ENCODE data around the gene NARF.

The NARF gene

DNA sequence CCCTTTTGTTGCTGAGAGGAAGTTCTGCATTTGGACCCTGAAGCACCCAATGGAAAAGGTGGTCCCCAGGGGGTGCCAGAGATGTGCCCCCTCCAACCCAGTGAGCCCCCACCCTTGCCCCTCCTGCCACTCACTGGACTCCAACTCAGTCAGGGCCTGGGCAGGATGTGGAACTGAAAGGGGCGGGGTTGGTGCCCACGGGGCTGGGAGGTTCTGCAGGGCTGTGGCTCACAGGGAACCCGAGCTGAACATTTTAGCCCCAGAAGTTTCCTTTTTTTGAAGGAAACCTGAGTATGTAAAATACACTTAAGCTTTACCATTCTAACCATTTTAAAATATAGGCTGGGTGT is 24.4 kb upstream of the NARF start:
- no peak for DNase-seq

DNA sequence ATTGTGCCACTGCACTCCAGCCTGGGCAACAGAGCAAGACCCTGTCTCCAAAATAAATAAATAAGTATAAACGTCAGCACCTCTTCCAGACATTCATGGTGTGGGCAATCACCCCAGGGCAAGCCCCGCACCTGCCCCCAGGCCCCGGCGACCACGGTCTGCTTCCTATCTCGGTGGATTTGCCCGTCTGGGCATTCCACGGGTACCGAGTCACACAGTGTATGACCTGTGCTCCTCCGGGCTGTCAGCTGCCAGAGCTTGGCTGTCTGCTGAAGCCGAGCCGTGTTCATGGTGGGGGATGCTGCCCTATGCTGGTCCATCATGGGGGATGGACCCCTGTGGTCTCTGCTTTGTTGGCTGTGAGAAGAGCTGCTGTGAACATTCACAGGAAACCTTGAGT is 23.4 kb upstream of the NARF start:
- DNase-seq = no peak

DNA sequence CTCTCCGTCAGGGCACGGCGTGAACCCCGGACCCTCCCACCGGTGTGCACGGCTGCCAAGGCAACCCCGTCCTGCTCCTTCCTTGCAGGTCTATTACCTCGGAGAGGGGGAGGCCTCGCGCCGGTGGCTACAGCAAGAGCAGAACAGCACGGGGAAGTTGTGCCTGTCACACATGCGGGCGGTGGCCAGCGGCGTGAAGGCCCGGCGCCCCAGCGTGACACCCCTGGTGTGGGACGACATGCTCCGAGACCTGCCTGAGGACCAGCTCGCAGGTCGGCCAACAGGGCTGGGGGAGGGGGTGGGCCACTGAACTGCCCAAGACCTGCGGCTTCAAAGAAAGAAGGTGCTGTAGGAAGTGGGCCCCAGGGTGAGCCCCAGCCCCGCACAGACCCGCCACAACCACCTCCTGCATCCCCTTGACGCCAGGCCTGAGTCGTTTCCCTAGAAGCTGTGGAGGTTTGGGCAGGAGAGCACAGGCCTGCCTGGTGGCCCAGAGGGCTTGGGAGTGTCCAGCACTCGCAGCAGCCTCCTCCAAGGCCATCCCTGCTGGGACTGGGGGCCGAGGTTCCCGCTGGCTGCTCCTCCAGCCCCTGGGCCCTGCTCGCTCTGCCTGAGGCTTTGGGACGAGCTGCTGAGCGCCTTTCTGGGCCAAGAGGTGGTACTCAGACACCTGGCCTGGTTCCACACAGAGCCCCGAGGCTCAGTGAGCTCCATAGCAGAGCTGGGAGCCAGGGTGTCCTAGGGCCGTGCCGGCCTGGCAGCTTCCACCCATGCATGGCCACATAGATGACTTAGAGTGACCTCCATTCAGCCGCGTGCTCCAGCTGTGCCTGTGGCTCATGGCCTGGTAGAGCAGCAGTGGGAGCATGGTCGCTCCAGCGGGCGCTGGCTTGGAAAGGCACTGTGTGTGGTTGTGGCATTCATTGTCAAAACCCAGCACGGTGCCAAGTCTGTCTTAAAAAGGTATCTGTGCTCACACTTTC is 22.6 kb upstream of the NARF start:
- no peak for DNase-seq

DNA sequence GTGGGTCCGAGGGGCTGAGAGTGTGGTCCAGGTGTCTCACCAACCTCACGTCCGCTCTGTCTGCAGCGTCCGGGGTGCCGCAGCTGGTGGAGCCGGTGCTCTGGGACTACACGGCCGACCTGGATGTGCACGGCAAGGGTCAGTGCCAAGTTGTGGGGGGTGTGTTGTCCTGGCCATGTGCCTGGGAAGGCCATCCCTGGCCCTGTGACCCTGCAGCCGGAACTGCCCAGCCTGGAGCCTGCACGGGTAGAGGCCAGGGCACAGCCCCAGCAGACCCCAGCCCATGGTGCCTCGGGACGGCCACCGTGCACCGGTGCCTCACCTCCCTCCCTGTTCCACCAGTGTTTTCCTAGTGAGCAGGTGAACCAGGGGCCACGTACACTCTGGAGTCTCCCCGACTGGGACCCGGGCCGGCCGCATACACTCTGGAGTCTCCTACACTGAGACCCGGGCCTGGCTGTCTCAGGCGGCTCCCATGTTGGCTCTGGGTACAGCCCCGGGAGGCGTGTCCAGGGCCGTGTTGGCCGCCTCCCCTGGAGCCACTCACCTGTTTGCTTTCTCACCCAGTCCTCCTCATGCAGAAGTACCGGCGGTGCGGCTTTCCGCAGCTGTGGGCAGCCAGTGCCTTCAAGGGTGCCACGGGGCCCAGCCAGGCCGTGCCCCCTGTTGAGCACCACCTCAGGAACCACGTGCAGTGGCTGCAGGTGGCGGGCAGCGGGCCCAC is 21.8 kb upstream of the NARF start:
- no peak for DNase-seq

DNA sequence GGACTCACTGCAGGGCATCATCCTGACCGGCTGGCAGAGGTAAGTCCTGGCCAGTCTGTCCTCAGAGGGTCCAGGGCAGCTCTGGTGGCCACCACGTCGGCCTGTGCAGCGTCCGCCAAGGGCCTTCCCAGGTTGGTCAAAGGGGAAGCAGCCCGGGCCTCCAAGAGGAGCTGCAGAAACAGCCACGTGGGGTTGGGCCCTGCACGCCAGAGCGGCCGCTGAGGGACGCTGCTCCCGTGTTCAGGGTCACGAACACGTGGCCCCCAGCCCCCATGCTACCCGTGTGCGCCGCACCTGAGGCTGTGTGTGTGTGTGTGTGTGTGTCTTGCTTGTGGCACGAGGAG is 21.2 kb upstream of the NARF start:
- no peak for DNase-seq

DNA sequence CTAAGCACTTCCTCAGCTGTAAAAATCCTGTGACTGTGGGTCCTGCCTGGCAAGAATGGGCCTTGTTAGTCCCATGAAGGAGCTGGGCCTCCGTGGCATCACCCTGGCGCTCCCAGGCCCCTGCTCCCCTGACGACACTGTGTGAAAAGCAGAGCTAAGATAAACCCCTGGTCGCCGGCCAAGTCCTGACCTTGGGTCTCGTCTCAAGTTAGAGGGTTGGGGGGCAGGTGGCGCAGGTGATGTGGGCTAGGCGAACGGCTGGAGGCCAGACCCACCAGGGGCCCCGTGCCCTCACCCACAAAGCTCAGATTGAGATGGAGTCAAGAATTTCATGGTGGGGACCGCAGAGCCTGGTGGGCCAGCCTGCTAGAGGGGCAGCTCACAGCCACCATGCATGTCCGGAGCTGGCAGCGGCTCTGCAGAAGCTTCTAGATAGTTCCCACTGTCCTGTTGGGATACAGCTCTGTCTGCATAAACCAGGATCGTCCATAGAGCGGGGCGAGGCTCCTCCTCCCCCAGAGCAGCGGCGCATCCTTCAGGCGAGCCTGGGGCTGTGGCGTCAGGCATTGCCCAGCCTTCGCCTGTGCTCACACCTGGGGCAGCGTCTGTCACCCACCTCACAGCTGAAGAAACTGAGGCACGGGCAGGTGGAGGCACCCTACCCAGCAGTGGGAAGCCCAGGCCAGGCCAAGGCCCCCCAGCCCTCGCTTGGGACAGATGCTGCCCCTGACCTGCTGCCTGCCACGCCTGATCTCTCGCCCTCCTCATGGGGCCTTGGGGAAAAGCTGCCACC is 19.9 kb upstream of the NARF start:
- no peak for DNase-seq

DNA sequence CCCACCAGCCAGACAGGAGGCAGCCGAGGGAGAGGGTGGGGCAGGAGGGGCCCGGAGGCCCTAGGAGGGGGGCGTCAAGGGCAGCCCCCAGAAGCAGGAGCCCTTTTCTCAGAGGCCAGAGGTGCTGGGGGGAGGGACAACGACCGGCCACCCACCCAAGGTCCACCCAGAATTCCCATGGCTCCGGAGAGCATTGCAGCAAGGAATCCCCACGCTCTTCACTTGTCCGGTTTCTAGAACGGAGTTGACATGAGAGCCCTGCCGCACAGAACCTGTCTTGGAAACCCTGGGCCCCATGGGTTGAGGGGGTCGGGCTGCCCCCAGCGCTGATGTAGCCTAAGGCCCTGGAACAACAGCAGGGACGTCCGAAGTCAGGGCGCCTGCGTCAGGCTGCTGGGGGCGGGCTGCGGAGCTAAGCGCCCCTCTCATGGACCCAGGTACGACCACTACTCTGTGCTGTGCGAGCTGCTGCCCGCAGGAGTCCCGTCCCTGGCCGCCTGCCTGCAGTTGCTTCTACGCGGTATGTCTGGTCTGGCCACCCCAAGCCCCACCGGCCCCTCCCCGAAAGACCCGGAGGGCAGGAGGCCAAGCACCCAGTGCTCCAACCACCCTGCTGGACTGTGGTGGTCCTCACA is 19.2 kb upstream of the NARF start:
- no peak for DNase-seq

DNA sequence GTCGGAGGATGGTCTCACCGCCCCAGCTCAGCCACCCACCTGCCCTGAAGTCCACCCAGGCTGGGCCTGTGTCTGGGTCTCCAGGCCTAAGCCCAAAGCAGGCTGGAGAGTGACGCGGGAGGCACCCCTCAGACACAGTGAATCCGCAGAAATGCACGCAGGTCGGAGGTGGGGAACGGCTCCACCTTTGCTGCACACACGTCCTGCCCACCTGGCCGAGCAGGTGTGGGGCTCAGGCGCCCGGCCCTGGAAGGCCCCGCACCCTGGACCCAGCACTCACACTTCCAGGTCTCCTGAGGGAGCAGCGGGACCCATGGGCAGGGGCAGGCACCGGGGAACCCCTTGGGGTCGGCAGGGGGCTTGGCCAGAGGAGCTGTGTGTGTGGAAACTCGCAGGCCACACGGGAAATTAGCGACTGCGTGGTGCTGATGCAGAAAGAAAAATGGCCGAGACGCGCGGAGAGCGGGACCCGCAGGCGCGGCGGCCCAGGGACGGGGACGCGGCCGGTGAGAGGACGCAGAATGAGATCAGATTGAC is 18.6 kb upstream of the NARF start:
- no peak for DNase-seq

DNA sequence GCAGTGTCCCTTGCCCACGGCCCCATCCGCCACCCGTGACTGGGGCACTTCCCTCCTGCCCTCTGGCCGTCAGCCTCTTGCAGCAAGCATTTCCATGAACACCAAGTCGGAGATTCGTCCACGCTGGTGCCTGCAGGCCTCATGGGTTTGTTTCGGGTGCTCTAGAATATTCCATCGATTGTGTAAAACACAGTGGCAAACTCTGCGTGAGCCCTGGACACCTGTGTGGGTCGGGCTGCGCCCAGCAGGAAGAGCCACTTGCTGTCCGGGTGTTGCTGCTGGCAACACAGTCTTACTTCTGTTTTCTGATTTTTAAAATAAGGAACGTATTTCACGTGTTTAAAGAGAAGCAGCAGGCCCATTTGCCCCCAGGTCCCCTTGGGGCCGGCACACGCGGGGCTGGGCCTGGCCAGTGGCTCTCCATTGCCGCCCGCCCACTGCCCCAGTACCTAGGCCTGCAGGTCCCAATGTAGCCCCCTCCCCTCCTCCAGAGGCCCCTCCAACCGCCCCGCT is 18.0 kb upstream of the NARF start:
- no peak for DNase-seq

DNA sequence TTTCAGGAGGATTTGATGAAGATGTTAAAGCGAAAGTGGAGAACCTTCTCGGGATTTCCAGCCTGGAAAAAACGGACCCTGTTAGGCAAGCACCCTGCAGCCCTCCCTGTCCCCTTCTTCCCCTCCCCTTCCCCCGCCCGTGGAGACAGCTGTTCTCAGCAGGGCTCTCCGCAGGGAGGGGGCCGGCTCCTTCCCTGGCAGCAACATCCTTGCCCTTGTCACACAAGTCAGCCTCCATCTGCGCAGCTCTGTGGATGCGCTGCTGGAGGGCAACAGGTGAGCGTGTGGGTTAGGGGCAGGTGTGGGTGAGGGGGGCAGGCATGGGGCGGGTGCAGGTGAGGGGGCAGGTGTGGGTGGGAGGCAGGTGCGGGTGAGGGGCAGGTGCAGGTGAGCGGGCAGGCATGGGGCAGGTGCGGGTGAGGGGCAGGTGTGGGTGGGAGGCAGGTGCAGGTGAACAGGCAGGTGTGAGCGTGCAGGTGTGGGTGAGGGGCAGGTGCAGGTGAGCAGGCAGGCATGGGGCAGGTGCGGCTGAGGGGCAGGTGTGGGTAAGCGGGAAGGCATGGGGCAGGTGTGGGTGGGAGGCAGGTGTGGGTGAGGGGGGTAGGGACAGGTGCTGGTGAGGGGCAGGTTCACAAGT is 17.4 kb upstream of the NARF start:
- no peak for DNase-seq

DNA sequence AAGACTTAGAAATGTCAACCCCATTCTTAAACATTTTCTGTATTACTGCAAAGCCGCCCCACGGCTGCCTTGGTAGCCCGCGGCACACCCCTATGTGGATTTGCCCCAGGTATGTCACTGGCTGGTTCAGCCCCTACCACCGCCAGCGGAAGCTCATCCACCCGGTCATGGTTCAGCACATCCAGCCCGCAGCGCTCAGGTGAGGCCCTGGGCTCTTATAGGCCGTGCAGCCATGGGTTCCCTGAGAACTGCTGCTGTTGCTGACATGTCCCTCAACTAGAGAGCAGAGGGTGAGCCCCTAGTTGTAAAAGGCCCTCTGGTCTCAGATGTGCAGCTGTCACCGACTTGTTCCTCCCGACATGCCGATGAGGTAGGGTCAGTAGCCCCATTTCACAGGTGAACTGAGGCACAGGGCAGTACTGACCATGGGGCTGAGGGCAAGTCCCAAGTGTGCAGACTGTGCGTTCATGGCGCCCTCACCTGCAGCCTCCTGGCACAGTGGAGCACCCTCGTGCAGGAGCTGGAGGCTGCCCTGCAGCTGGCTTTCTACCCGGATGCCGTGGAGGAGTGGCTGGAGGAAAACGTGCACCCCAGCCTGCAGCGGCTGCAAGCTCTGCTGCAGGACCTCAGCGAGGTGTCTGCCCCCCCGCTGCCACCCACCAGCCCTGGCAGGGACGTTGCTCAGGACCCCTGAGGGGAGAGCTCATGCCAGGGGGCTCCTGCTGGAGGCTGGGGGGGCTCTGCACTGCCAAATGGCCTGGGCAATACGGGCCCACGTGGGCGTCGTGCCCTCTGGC is 16.7 kb upstream of the NARF start:
- DNase-seq = no peak

DNA sequence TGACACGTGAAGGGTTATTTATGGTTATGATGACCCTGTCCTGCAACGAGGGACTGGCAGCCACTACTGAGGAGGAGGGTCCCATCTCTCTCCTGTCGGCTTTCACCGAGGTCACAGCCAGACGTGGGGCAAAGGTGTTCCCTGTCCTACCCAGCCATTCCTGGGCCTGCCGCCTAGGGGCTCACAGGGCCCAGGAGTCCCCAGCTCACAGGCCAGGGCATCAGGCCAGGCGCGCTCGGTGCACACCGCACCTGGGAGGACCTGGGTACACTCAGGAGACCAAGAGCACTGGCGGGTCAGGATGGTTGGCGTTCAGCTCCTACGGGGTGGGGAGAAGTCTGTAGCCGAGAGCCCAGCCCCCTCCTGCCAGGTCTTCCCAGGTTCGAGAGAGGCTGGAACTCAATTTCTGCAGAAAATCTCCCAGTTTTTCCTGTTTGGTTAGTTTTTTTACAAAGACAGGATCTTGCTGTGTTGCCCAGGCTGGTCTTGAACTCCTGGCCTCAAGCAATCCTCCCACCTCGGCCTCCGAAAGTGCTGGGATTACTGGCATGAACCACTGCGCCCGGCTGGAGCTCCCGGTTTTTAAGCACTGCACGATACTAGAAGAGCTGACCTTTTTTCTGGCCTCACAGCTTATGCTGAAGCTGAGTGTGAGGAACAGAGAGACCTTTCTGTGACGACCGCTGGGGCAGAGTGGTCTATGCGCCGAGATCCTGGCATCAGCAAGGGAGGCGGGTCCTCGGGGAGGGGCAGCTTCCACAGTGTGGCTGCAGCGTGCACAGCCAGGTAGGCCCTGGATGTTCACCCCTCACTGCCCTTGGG is 15.7 kb upstream of the NARF start:
- no peak for DNase-seq

DNA sequence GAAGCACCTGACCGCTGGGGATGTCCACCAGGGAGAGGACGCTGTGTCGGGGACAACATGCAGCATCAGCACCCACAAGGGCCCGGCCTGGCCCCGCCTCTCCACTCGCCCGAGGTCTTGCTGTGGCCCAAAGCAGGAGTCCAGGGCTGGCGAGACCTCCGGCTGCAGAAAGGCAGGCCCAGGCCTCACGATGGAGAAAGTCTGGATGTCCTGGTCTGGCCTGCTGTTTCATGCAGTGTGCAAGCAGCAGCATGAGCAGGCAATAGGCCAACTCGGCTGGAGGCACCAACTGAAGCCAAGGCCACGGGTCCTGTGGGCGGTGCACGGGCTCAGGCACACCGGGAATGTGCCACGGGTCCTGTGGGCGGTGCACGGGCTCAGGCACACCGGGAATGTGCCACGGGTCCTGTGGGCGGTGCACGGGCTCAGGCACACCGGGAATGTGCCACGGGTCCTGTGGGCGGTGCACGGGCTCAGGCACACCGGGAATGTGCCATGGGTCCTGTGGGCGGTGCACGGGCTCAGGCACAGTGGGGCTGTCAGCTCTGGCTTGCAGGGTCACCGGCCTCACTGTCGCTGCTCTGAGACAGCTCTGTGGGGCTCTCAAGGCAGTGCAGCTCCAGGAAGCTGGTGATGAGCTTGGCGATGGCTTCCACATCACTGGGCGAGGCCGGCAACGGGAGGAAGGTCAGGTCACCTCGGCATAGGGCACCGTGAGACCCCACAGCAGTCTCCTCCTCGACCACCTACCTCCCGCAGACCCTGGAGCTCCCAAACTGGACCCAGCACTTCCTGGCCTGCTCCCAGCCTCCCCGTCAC is 14.9 kb upstream of the NARF start:
- DNase-seq = no peak

DNA sequence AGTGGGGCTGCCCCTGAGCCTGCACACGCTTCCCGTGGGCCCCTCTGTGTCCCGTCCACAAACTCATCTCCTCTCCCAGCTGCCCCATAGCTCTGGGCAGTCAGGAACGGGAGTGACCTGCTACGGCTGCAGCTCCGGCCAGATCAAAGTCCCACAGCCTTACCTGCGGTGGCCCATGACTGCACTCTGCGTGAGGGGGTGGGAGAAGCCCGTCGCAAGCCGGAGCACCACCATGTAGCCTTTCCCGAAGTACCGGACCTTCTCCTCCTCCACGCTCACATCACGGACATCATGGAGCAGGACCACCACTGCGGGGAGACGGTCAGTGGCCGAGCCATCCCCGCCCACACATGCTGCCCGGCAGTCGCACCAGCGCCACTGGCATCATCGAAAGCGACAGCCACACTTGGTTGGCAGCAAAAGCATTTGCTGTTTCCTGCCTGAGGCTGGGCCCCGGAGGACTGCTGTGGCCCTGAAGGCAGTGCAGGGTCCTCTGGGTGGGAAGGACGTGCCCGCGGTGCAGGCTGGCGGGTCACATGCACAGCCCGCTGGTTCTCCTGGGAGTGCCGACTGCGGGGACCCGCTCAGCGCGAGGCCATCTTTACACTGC is 14.2 kb upstream of the NARF start:
- no peak for DNase-seq

DNA sequence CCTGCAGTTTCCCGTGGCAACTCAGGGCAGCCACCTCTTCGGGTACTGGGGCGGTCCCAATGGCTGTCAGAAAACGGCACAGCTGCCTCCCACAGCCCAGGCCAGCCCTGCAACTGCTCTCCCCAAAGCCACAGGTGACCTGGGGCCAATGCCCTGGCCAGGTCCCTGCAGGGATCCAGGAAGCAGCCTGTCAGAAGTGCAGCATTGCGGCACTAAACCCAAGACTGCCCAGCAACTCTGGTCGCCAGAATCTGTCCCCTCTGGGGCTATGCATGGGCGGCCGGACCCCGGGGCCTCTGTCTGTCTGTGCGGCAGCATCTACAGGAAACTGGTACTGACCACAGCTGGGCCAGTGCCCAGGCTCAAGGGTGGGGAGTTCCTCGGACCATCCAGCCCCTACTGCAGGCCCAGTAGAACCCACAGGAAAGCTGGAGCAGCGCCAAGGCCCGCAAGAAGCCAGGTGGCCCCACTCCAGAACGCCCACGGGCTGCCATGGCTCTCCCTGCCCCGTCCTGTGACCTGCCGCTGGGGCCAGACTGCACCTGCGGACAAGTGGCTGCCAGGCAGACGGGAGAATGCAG is 13.5 kb upstream of the NARF start:
- DNase-seq = no peak

DNA sequence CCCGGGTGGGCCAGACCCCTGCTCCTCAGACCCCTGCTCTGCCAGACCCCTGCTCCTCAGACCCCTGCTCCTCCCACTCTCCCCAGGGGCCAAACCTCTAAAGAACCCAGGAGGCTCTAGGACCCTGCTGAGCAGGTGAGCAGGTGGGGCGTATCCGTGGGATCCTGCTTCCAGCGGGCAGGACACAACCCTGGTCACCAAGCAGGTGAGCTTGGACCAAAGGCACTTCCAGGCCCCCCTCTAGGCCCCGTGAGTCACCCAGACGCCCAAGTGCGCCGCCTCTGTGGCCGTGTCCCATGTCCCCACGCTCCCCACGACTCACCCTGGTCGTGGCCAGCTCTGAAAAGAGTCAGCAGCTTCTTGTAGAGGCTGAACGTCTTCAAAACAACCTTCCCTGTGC is 13.0 kb upstream of the NARF start:
- no peak for DNase-seq

DNA sequence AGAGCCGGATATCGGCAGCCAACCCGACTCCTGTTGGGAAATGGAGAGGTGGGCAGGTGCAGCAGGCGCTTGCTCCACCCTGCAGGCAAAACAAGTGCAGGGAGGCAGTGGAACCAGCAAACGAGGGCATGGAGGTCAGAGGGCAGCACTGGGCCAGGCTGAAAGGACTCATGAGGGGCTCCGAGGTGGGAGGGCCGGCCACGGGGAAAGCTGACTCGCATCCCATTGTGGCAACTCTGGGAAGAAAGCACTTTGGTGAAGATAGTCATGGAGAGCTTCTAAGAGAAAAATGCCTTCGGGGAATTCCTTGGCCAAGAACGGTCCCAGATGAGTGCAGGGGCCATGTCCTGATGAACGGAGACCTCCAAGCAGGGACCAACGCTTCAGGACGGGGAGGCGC is 12.4 kb upstream of the NARF start:
- no peak for DNase-seq

DNA sequence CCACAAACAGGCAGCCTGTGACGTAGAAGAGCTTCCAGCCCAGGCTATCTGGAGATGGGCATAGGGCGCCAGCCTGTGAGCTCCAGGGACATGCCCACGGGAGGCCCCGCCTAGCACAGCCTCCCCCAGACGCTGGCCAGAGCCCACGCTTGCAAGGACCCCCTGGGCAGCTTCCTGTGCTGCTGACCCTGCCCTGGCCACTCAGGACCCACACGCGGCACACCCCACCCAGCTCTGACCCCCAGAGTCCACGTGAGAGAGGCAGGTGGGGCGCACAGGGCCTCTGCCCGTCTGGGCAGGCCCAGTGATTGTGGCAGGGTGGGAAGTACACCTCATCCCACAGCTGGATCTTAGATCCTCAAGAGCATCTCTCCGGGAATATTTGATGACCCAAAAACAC is 11.9 kb upstream of the NARF start:
- DNase-seq = no peak

DNA sequence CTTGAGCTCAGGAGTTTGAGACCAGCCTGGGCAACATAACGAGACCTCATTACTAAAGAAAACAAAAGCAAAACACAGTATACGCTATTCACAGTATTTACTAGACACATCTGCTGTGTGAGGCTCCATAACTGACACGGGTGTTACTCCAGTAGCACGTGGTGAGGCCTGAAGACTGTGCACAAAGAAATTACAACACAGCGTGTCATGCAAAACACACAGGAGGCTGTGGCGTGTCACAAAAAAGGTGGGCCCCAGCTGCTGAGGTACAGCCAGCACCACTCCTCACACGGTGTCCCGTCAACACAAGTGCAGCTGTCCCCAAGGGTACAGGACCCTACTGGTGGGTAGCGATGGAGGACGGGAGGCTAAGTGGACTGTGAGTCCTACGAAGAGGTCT is 10.7 kb upstream of the NARF start:
- no peak for DNase-seq
